Left lung (tissue), 10 donors: Measurements from ENCODE around the gene UQCC5. TPM values are rescaled to one million over a fixed set of nuclear protein-coding genes. Genes with fewer than 3 reads are reported as not detected.

Source experiments
- ATAC-seq: fragments of 200-7000 bp; cut with Tn5 transposase; one replicate; pipeline ENCODE4 v1.9.1; 2020; ENCODE audit warnings: moderate library complexity
- DNase-seq, 4 donors: peaks; one replicate each; pipeline ENCODE4 v3.0.0-alpha.2; 2013 to 2020
- H3K27ac ChIP-seq, 2 donors: fragments of 200-600 bp; sonication (generic) in 1 of 2; one replicate each; pipeline versions ENCODE4 v1.5.0 to v1.8.0; 2020 to 2021
- H3K27me3 ChIP-seq, 2 donors: fragments of 200-600 bp; sonication (generic) in 1 of 2; one replicate each; pipeline versions ENCODE4 v1.5.0 to v1.8.0; 2020 to 2021
- H3K36me3 ChIP-seq, 2 donors: fragments of 200-600 bp; sonication (generic) in 1 of 2; one replicate each; pipeline versions ENCODE4 v1.5.0 to v1.8.0; 2020 to 2021
- H3K4me1 ChIP-seq, 2 donors: fragments of 200-600 bp; one replicate each; pipeline ENCODE4 v1.8.0; 2021
- H3K4me3 ChIP-seq, 2 donors: fragments of 200-600 bp; sonication (generic) in 1 of 2; one replicate each; pipeline versions ENCODE4 v1.5.0 to v1.8.0; 2020 to 2021; ENCODE audit warnings: mild to moderate bottlenecking in 1 of 2
- H3K9me3 ChIP-seq, 2 donors: fragments of 200-600 bp; sonication (generic) in 1 of 2; one replicate each; pipeline versions ENCODE4 v1.5.0 to v1.8.0; 2020 to 2021
- CTCF ChIP-seq, 2 donors: fragments of 200-600 bp; sonication (generic) in 1 of 2; IDR thresholded peaks; one replicate each; pipeline versions ENCODE4 v1.5.0 to v1.8.0; 2021; ENCODE audit warnings: antibody characterized with exemption in 2 of 2
- intact Hi-C, 2 donors: fragments of 100-400 bp; cut with DNase I; formaldehyde crosslinking; loops; one replicate each; pipeline versions ENCODE4 v1.11.2 to v1.14.2; 2022
- polyA plus RNA-seq, 6 donors: library from polyadenylated mRNA; unstranded; fragments of 120-200 nt; gene quantifications; one replicate each; pipeline ENCODE4 v1.2.1, GENCODE V29; 2013; ENCODE audit not compliant: insufficient read length in 6 of 6
- total RNA-seq, 2 donors: library from RNA; stranded (reverse); fragmentation: NEBNext Ultra II Directional; extraction: Animal tissue kit (Norgen Biotek cat#: 25700); gene quantifications; one replicate each; pipeline ENCODE4 v1.2.1, GENCODE V29; 2021
- donor health status: DM: no; HTN: yes; CAD: no.
- donor health status: DM: no; HTN: no; CAD: no.

UQCC5 gene
- total and polyA plus RNA-seq, 8 donors = 9.6 to 20.4 (median 17.2) TPM

- intact Hi-C loops = no loop called here
- no peak for TF ChIP-seq CTCF (IDR thresholded peaks at IDR 0.05)
- Histone ChIP-seq H3K27me3 (peaks cover 0 to 22% of the 10 kb centered on the region in 2 donors), H3K36me3 (peaks cover 0 to 16% of the 10 kb centered on the region in 2 donors), H3K4me1 (peaks cover 9 to 67% of the 10 kb centered on the region in 2 donors), H3K27ac (peak overlapping the region; percentile 8 to 84), H3K4me3 (peak overlapping the region in 1 of 2 donors; percentile 12), H3K9me3 (no peaks in the 10 kb centered on the region)
- DNase-seq (peak in 1 of 4 donors; percentile 85), ATAC-seq (peak; percentile 59)
Observed at GRCh38 chr3:52498137-52499054, 38.0 kb upstream of the UQCC5 start.

- intact Hi-C loops = no loop called here
- H3K27me3 ChIP-seq = peaks cover 0 to 5% of the 10 kb centered on the region in 2 donors
- peaks cover 0 to 42% of the 10 kb centered on the region in 2 donors for H3K36me3 ChIP-seq
- TF ChIP-seq CTCF (IDR thresholded peaks at IDR 0.05) = no peak
- H3K4me3 ChIP-seq = no peak overlapping the region
- no peak overlapping the region for H3K27ac ChIP-seq
- H3K9me3 ChIP-seq = no peaks in the 10 kb centered on the region
- DNase-seq (no peak), ATAC-seq (no peak)
- peaks cover 4 to 42% of the 10 kb centered on the region in 2 donors for H3K4me1 ChIP-seq
Observed at GRCh38 chr3:52501046-52501445, 35.4 kb upstream of the UQCC5 start.

- Histone ChIP-seq H3K4me1 (peaks cover 4 to 32% of the 10 kb centered on the region in 2 donors), H3K9me3 (no peaks in the 10 kb centered on the region), H3K36me3 (peaks cover 0 to 51% of the 10 kb centered on the region in 2 donors), H3K27ac (no peak overlapping the region), H3K27me3 (no peaks in the 10 kb centered on the region), H3K4me3 (no peak overlapping the region)
- intact Hi-C loops = no loop called here
- no peak for TF ChIP-seq CTCF (IDR thresholded peaks at IDR 0.05)
- DNase-seq (no peak), ATAC-seq (no peak)
Observed at GRCh38 chr3:52502001-52502400, 34.4 kb upstream of the UQCC5 start.

- Histone ChIP-seq H3K4me1 (peaks cover 4 to 23% of the 10 kb centered on the region in 2 donors), H3K27ac (no peak overlapping the region), H3K4me3 (no peak overlapping the region), H3K36me3 (peaks cover 0 to 60% of the 10 kb centered on the region in 2 donors), H3K27me3 (no peaks in the 10 kb centered on the region), H3K9me3 (no peaks in the 10 kb centered on the region)
- intact Hi-C loops = no loop called here
- DNase-seq (no peak), ATAC-seq (no peak)
- no peak for TF ChIP-seq CTCF (IDR thresholded peaks at IDR 0.05)
Observed at GRCh38 chr3:52502808-52503350, 33.5 kb upstream of the UQCC5 start.

- Histone ChIP-seq H3K4me1 (peaks cover 0 to 13% of the 10 kb centered on the region in 2 donors), H3K9me3 (no peaks in the 10 kb centered on the region), H3K27me3 (no peaks in the 10 kb centered on the region), H3K36me3 (peaks cover 0 to 68% of the 10 kb centered on the region in 2 donors), H3K27ac (no peak overlapping the region), H3K4me3 (no peak overlapping the region)
- no peak for DNase-seq
- intact Hi-C loops = no loop called here
- no peak for ATAC-seq
- TF ChIP-seq CTCF (IDR thresholded peaks at IDR 0.05) = no peak
Observed at GRCh38 chr3:52503788-52504424, 32.5 kb upstream of the UQCC5 start.
